Measurements from ENCODE around the gene NPAS2.

DNA sequence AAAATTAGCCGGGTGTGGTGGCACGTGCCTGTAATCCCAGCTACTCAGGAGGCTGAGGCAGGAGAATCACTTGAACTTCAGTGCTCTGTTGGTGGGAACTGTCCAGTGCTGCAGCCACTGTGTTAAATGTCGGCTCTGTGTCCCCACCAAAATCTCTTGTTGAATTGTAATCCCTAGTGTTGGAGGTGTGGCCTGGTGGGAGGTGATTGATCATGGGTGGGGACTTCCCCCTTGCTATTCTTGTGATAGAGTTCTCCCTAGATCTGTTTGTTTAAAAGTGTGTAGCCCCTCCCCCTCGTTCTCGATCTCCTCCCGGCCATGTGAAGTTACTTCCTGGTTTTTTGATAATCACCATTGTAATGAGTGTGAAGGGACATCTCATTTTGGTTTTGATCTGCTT, 172.3 kb downstream of the NPAS2 start:
- TF ChIP-seq, protein P1, sequence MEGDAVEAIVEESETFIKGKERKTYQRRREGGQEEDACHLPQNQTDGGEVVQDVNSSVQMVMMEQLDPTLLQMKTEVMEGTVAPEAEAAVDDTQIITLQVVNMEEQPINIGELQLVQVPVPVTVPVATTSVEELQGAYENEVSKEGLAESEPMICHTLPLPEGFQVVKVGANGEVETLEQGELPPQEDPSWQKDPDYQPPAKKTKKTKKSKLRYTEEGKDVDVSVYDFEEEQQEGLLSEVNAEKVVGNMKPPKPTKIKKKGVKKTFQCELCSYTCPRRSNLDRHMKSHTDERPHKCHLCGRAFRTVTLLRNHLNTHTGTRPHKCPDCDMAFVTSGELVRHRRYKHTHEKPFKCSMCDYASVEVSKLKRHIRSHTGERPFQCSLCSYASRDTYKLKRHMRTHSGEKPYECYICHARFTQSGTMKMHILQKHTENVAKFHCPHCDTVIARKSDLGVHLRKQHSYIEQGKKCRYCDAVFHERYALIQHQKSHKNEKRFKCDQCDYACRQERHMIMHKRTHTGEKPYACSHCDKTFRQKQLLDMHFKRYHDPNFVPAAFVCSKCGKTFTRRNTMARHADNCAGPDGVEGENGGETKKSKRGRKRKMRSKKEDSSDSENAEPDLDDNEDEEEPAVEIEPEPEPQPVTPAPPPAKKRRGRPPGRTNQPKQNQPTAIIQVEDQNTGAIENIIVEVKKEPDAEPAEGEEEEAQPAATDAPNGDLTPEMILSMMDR (IDR thresholded peaks at IDR 0.05) = no peak
- TF ChIP-seq POLR2A (IDR thresholded peaks at IDR 0.05; ENCODE audit: low read depth) (no peak), POLR2AphosphoS5 (IDR thresholded peaks at IDR 0.05) (no peak), EP300 (IDR thresholded peaks at IDR 0.05) (no peak)

All from esophagus muscularis mucosa (tissue), 4 donors.